T47D (cell line): ENCODE results near the gene NASP.
A peak's percentile ranks its signal among the peaks of the same experiment; 100 is the strongest.

Experiments used
- DNase-seq, 2 experiments: peaks; one replicate each; pipeline versions ENCODE4 v3.0.0 to v3.0.0-alpha.2; 2011 to 2012; ENCODE audit warnings: low read depth in 1 of 2, low spot score in 1 of 2
- JUND ChIP-seq: IDR thresholded peaks from 2 replicates; pipeline ENCODE4 v1.6.1; 2012; ENCODE audit warnings: low read depth
- in situ Hi-C: cut with HindIII; loops from 2 replicates; pipeline ENCODE4 v1.10.0; 2016; ENCODE audit warnings: low sequenced_read_pairs, low pct_unique_long_range_greater_than_20kb

Gene NASP

GRCh38 chr1:45640293-45640692 is 56.5 kb downstream of the NASP start:
- peak in 1 of 2 experiments; percentile 22 for DNase-seq
- TF ChIP-seq JUND: no peak
- in situ Hi-C loops: no loop called here

- no peak for DNase-seq
- in situ Hi-C loops: no loop called here
- no peak for TF ChIP-seq JUND
These were observed 59.5 kb downstream of the NASP start for GRCh38 chr1:45643321-45643720.

- peak; percentile 55 to 68 for DNase-seq
- in situ Hi-C loops: no loop called here
- no peak for TF ChIP-seq JUND
These were observed 60.1 kb downstream of the NASP start for GRCh38 chr1:45643978-45644377.

GRCh38 chr1:45644661-45645060 is 60.8 kb downstream of the NASP start:
- in situ Hi-C loops: no loop called here
- TF ChIP-seq JUND: no peak
- no peak for DNase-seq

GRCh38 chr1:45647248-45648021 is 63.6 kb downstream of the NASP start:
- in situ Hi-C loops: no loop called here
- no peak for DNase-seq
- TF ChIP-seq JUND: no peak

- in situ Hi-C loops: no loop called here
- no peak for DNase-seq
- TF ChIP-seq JUND: no peak
These were observed 70.9 kb downstream of the NASP start for GRCh38 chr1:45654540-45655280.

GRCh38 chr1:45656573-45657226 is 72.9 kb downstream of the NASP start:
- DNase-seq: no peak
- TF ChIP-seq JUND: no peak
- in situ Hi-C loops: no loop called here

- no peak for TF ChIP-seq JUND
- DNase-seq: no peak
- in situ Hi-C loops: no loop called here
These were observed 74.3 kb downstream of the NASP start for GRCh38 chr1:45658171-45658570.

- no peak for TF ChIP-seq JUND
- no peak for DNase-seq
- in situ Hi-C loops: no loop called here
These were observed 75.4 kb downstream of the NASP start for GRCh38 chr1:45659222-45659621.

- no peak for TF ChIP-seq JUND
- DNase-seq: no peak
- in situ Hi-C loops: no loop called here
These were observed 76.5 kb downstream of the NASP start for GRCh38 chr1:45660336-45660735.

GRCh38 chr1:45666836-45667235 is 83.0 kb downstream of the NASP start:
- in situ Hi-C loops: no loop called here
- no peak for DNase-seq
- TF ChIP-seq JUND: no peak

- in situ Hi-C loops: no loop called here
These were observed 83.7 kb downstream of the NASP start for GRCh38 chr1:45667321-45668111.

More at GRCh38 chr1:45667321-45668111, 83.7 kb downstream of the NASP start:
- no peak for DNase-seq
- no peak for TF ChIP-seq JUND
